Hematopoietic multipotent progenitor cell treated with erythropoietin and hydrocortisone succinate and interleukin-3 and kit ligand, for 8 days (in vitro differentiated cells): ENCODE measurements around the gene PHF2.
A peak's percentile ranks its signal among the peaks of the same experiment; 100 is the strongest.

Source experiments
- DNase-seq: peaks from one replicate; pipeline ENCODE4 v3.0.0-alpha.2; 2015

PHF2 gene

GRCh38 chr9:93603011-93603410 lies 26.6 kb downstream of the PHF2 start:
- no peak for DNase-seq

GRCh38 chr9:93603906-93604326 lies 27.5 kb downstream of the PHF2 start:
- no peak for DNase-seq

DNA sequence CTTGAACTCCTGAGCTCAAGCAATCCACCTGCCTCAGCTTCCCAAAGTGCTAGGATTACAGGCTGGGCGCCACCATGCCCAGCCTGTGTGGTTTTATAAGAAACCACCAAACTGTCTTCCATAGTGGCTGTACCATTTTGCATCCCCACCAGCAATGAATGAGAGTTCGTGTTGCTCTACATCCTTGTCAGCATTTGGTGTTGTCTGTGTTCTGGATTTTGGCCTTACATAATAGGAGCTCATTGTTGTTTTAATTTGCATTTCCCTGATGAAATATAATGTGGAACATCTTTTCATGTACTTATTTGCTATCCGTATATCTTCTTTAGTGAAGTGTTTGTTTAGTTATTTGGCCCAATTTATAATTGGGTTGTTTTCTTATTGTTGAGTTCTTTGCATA lies 29.8 kb downstream of the PHF2 start:
- DNase-seq, result no peak

DNA sequence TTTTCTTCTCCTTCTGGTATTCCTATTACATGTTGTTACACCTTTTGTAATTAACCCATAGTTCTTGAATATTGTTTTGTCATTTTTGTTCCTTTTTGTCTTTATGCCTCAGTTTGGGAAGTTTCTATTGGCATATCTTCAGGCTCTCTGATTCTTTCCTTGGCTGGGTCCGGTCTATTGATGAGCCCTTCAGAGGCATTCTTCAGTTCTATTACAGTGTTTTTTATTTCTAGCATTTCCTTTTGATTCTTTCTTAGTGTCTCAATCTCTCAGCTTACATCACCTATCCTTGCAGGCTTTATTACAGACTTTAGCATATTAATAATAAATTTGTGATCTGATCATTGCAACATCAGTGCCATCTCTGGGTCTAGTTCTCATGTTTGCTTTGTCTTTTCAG lies 33.8 kb downstream of the PHF2 start:
- no peak for DNase-seq

GRCh38 chr9:93612052-93612795 lies 35.8 kb downstream of the PHF2 start:
- DNase-seq, result no peak

- no peak for DNase-seq
These were observed 36.4 kb downstream of the PHF2 start for GRCh38 chr9:93612796-93613154.

DNA sequence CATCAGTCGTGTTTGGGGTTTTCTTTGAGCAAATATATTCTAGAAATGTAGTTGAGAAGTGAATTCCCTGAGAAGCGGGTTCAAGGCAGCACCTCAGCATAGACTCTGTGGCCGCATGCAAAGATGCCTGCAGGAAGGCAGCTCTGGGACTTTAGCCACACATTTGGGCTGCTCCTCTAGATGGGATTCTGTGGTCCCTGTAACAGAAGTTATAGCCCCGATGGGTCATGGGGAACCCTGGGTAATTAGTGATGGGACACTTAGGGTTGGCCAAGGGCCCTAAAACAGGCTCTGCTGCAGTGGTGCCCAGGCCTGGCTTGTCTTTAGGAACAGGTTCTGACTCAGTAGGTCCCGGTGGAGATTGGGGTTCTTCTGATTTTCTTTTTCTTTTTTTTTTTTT lies 36.8 kb downstream of the PHF2 start:
- DNase-seq, result no peak

GRCh38 chr9:93613791-93614190 lies 37.4 kb downstream of the PHF2 start:
- DNase-seq, result no peak

DNA sequence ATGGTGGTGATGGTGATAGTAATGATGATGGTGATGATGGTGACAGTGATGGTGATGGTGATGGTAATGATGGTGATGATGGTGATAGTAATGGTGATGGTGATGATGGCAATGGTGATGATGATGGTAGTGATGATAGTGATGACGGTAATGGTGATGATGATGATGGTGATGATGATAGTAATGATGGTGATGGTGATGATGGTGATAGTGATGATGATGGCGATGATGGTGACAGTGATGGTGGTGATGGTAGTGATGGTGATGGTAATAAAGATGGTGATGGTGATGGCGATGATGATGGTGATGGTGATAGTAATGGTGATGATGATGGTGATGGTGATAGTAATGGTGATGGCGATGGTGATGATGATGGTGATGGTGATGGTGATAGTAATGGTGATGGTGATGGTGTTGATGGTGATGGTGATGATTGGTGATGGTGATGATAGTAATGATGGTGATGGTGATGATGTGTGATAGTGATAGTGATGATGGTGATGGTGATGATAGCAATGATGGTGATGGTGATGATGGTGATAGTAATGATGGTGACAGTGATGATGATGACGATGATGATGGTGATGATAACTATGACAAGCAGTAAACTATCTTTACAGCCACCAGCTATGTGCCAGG lies 38.6 kb downstream of the PHF2 start:
- DNase-seq, result no peak

- DNase-seq, result peak; percentile 5
These were observed 39.7 kb downstream of the PHF2 start for GRCh38 chr9:93616044-93616443.

DNA sequence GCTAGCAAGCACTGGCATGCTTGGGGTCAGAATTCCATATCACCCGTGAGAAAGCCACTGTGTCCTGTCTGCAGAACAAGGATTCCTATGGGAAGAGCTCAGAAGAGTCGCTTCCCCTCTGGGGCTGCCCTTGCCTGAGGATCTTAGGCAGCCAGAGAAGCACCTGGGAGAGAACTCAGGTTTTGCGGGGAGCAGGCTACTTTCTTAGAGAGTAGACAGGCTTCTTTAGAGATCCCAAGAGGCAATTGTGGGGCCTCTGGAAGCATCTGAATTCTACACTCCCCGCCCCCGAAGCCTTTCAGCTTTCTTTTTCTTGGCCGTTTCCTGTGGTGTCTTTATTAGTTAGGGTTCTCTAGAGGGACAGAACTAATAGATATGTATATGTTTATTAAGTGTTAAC lies 40.9 kb downstream of the PHF2 start:
- no peak for DNase-seq

GRCh38 chr9:93619272-93619775 lies 42.9 kb downstream of the PHF2 start:
- DNase-seq, result no peak

- DNase-seq, result no peak
These were observed 43.7 kb downstream of the PHF2 start for GRCh38 chr9:93620041-93620506.

GRCh38 chr9:93620881-93621820 lies 44.8 kb downstream of the PHF2 start:
- no peak for DNase-seq

DNA sequence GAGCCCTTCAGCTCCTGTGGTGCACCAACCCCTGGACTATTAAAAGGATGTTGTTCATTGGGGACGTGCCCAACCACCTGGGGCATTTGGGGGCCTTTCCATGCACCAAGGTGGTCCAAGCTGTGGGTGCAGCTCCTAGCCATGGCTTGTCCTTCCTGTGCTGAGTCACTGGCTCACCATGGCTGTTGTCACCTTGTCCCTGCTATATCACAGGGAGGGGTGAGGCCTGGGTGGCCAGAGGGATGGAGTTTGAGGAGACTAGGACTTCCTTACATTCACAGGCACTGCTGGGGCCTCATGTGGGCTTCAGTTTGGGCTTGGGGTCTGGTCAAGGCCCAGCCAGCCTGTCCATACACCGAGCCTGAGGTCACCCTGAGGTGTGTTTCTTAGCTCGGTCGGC lies 45.5 kb downstream of the PHF2 start:
- no peak for DNase-seq

- DNase-seq, result no peak
These were observed 46.3 kb downstream of the PHF2 start for GRCh38 chr9:93622691-93623090.

DNA sequence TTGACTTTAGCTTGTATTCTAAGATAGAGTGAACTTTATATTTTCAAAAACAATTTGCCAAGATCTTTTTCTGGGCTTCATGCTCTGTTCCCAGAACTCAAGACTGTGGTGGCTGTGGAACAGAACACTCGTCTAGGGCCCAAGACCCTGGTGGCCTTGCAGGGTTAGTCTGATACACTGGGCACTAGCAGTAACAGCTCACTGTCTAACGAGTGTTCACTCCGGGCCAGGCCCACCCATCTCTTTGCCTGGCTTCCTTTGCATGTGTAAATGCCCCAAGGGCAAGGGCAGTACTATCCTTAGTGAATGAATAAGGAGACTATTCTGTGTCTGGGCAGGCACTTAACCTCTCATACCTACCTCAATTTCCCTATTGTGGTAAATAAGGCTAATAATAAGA lies 47.4 kb downstream of the PHF2 start:
- no peak for DNase-seq

GRCh38 chr9:93624431-93624834 lies 48.0 kb downstream of the PHF2 start:
- DNase-seq, result no peak

DNA sequence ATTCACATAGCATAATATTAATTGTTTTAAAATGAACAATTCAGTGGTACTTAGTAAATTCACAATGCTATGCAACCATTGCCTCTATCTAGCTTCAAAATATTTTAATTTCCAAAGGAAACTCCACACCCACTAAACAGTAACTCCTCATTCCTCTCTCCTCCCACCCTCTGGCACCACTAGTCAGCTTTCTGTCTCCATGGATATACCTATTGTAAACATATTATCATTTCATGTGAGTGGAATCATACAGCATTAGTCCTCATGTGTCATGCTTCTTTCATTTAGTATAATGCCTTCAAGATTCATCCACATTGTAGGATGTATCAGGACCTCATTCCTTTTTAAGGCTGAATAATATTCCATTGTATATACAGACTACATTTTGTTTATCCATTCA lies 48.6 kb downstream of the PHF2 start:
- DNase-seq, result no peak

- DNase-seq, result no peak
These were observed 53.5 kb downstream of the PHF2 start for GRCh38 chr9:93629920-93630319.

DNA sequence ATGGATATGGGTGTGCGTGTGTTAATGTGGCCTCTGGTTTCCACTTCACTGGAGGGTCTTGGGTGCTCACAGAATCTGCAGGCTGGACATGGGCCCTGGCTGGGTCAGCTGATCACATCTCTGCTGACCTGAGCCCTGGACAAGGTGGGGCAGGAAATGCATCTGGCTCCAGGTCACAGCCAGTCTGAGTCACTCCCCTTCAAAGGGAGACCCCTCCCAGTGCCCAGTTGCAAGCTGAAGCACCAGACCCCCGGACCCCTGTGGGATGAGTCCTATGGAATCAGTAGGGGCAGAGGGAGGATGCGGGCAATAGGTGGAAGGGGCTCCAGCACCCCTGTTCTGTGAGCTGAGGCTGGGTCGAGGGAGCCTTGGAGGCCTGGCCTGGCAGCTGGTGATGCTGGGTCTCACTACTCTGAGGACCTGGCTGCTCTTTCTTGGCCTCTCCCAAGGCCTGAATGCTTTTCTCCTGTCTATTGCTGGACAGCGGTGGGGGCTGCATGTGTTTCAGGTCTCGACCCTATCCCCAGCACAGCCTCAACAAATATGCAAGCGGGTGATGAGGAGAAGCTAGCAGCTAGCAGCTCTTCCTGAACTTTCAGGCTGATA lies 54.5 kb downstream of the PHF2 start:
- no peak for DNase-seq

GRCh38 chr9:93633492-93634221 lies 57.3 kb downstream of the PHF2 start:
- DNase-seq, result no peak
